PFSK-1 (cell line): Measurements from ENCODE around the gene QKI.

ENCODE experiments used
- FOXP2 ChIP-seq: optimal IDR thresholded peaks from 2 replicates; pipeline ENCODE3; 2011; ENCODE audit warnings: borderline replicate concordance, control low read depth, inconsistent platforms; ENCODE audit not compliant: insufficient read depth; ENCODE audit errors: extremely low read length, extremely low read depth
- POLR2AphosphoS5 ChIP-seq: IDR thresholded peaks from 2 replicates; pipeline ENCODE4 v1.6.1; 2012; ENCODE audit warnings: low read depth, mild to moderate bottlenecking, control low read depth, low read length, moderate library complexity
- SIN3A ChIP-seq: IDR thresholded peaks from 2 replicates; pipeline ENCODE4 v1.6.1; 2012; ENCODE audit warnings: mild to moderate bottlenecking, low read length, moderate library complexity, borderline replicate concordance; ENCODE audit not compliant: insufficient read depth
- TAF1 ChIP-seq: IDR thresholded peaks from 2 replicates; pipeline ENCODE4 v1.6.1; 2012; ENCODE audit warnings: low read length, control low read depth, borderline replicate concordance; ENCODE audit not compliant: insufficient read depth
- TF ChIP-seq, protein P1 (sequence below), 2 experiments: IDR thresholded peaks; 2 replicates each; pipeline versions ENCODE4 v1.6.1 to v1.8.0; 2011 to 2012; ENCODE audit warnings: low read depth in 2 of 2, low read length in 2 of 2, control low read depth in 1 of 2, inconsistent platforms in 1 of 2, mild to moderate bottlenecking in 1 of 2, moderate library complexity in 1 of 2; ENCODE audit not compliant: insufficient read depth in 1 of 2

QKI gene

DNA sequence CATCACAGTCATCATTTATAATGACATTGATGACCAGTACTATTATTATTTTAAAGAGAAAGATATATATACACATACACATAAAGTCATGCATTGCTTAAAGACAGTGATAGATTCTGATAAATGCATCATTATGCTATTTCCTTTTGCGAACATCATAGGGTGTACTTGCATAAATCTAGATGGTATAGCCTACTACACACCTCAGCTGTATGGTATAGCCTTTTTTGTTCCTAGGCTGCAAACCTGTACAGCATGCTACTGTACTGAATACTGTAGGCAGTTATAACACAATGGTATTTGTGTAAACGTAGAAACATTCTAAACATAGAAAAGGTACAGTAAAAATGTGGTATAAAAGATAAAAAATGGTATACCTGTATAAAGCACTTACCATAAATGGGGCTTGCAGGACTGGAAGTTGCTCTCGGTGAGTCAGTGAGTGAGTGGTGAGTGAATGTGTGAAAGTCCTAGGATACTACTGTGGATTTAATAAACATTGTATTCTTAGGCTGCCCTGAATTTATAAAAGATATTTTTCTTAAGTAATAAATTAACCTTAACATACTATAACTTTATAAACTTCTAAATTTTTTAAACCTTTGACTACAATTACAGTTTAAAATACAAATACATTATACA is 23.9 kb downstream of the QKI start:
- TF ChIP-seq TAF1: no peak
- TF ChIP-seq FOXP2: no peak
- TF ChIP-seq, protein P1, sequence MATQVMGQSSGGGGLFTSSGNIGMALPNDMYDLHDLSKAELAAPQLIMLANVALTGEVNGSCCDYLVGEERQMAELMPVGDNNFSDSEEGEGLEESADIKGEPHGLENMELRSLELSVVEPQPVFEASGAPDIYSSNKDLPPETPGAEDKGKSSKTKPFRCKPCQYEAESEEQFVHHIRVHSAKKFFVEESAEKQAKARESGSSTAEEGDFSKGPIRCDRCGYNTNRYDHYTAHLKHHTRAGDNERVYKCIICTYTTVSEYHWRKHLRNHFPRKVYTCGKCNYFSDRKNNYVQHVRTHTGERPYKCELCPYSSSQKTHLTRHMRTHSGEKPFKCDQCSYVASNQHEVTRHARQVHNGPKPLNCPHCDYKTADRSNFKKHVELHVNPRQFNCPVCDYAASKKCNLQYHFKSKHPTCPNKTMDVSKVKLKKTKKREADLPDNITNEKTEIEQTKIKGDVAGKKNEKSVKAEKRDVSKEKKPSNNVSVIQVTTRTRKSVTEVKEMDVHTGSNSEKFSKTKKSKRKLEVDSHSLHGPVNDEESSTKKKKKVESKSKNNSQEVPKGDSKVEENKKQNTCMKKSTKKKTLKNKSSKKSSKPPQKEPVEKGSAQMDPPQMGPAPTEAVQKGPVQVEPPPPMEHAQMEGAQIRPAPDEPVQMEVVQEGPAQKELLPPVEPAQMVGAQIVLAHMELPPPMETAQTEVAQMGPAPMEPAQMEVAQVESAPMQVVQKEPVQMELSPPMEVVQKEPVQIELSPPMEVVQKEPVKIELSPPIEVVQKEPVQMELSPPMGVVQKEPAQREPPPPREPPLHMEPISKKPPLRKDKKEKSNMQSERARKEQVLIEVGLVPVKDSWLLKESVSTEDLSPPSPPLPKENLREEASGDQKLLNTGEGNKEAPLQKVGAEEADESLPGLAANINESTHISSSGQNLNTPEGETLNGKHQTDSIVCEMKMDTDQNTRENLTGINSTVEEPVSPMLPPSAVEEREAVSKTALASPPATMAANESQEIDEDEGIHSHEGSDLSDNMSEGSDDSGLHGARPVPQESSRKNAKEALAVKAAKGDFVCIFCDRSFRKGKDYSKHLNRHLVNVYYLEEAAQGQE (IDR thresholded peaks at IDR 0.05; ENCODE audit: insufficient read depth in 1 of 2, low read depth in 2 of 2, low read length in 2 of 2): no peak
- TF ChIP-seq POLR2AphosphoS5: no peak
- no peak for TF ChIP-seq SIN3A

DNA sequence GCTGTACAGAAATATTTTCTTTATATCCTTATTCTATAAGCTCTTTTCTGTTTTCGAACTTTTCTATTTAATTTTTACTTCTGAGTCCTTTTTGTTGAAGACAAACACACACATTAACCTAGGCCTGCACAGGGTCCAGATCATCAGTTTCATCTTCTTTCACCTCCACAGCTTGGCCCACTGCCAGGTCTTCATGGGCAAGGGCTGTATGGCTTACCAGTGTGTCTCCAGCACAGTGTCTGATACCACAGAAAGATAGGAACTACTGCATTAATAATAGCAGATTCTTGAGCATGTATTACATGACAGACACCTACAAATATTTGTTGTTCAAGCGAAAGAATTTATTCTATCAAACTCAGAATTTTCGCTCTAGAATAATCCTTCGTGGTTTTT is 24.4 kb downstream of the QKI start:
- no peak for TF ChIP-seq SIN3A
- TF ChIP-seq FOXP2: no peak
- TF ChIP-seq TAF1: no peak
- TF ChIP-seq POLR2AphosphoS5: no peak
- TF ChIP-seq, protein P1 (IDR thresholded peaks at IDR 0.05; ENCODE audit: insufficient read depth in 1 of 2, low read depth in 2 of 2, low read length in 2 of 2): no peak

DNA sequence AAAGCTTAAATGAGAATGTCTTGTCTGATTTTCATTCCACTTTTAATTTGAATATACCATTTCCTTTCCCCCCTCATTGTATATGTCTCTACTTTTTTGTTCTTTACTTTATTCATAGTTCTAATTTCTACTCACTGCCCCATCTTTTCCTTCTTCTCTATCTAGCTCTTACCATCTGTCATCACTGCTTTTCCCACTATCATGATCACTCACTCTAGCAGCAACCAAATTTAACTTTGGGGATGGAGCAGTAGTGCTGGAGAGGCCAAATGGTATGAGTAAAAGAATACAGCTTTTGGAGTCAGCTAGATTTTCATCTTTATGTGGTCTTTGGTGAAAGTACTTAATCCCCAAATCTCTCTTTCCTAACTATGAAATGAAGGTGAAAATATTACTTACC is 25.5 kb downstream of the QKI start:
- TF ChIP-seq, protein P1 (IDR thresholded peaks at IDR 0.05; ENCODE audit: insufficient read depth in 1 of 2, low read depth in 2 of 2, low read length in 2 of 2): no peak
- no peak for TF ChIP-seq FOXP2
- TF ChIP-seq SIN3A: no peak
- no peak for TF ChIP-seq TAF1
- TF ChIP-seq POLR2AphosphoS5: no peak

DNA sequence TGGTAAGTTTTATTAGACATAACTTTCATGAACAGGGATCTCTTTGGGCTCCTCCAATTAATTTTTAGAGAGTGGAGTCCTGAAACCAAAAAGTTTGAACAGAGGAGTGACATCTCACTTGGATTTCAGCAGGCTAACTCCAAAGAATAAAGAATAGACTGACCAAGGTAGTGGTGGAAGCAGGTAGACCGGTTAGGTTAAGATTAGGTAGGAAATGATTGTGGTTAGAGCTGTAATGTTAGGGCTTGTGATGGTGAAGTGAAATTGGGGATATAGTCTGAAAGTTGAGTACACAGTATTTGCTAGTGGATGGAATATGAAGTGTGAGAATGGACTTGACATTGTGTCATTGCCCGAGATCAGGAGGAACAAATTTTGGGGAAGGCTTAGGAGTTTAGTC is 27.8 kb downstream of the QKI start:
- TF ChIP-seq FOXP2: no peak
- no peak for TF ChIP-seq SIN3A
- TF ChIP-seq TAF1: no peak
- no peak for TF ChIP-seq POLR2AphosphoS5
- TF ChIP-seq, protein P1 (IDR thresholded peaks at IDR 0.05; ENCODE audit: insufficient read depth in 1 of 2, low read depth in 2 of 2, low read length in 2 of 2): no peak

DNA sequence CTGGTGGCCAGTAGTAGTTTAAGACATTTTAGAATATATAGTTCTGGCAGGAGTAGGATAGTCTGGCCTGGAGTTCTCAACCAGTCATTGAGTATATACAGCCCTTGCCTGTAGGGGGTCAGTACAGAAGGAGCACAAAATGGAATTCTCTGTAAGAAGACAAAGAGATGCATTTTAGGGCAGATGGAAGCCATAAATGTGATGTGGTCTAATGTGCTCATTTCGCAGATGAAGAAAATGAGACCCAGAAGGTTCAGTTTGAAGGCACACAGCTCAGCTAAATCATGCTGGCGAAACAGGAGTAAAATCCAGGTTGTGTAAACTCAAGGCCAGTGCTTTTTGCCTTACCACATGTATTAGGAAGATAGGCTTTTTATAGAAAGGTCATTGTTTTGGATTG is 29.6 kb downstream of the QKI start:
- no peak for TF ChIP-seq SIN3A
- TF ChIP-seq TAF1: no peak
- TF ChIP-seq, protein P1 (IDR thresholded peaks at IDR 0.05; ENCODE audit: insufficient read depth in 1 of 2, low read depth in 2 of 2, low read length in 2 of 2): no peak
- no peak for TF ChIP-seq FOXP2
- no peak for TF ChIP-seq POLR2AphosphoS5
